Breast epithelium (tissue), 4 donors: ENCODE results near the gene COX20. TPM values are rescaled to one million over a fixed set of nuclear protein-coding genes. Genes with fewer than 3 reads are reported as not detected.

Experiments used
- DNase-seq, 2 donors: peaks; one replicate each; pipeline ENCODE4 v3.0.0-alpha.2; 2019; ENCODE audit warnings: low spot score in 2 of 2
- H3K27ac ChIP-seq, 2 donors: fragments of 200-600 bp; sonication (generic) in 1 of 2; one replicate each; pipeline ENCODE4 v1.5.1; 2016 to 2019; ENCODE audit warnings: mild to moderate bottlenecking in 1 of 2
- H3K27me3 ChIP-seq, 2 donors: fragments of 200-600 bp; sonication (generic) in 1 of 2; one replicate each; pipeline versions ENCODE4 v1.5.1 to v1.6.0; 2017 to 2019; ENCODE audit warnings: control low read depth in 1 of 2, mild to moderate bottlenecking in 1 of 2
- H3K36me3 ChIP-seq: fragments of 200-600 bp; one replicate; pipeline ENCODE4 v1.5.1; 2019
- H3K4me1 ChIP-seq, 2 donors: fragments of 200-600 bp; sonication (generic); one replicate each; pipeline ENCODE4 v1.5.1; 2016 to 2019; ENCODE audit warnings: control low read depth in 1 of 2
- H3K4me3 ChIP-seq, 3 donors: fragments of 200-600 bp; sonication (generic); 1 replicate in 2 of 3; 2 replicates in 1 of 3; pipeline ENCODE4 v1.5.1; 2016 to 2019; ENCODE audit warnings: mild to moderate bottlenecking in 3 of 3, moderate library complexity in 2 of 3
- H3K9me3 ChIP-seq, 2 donors: fragments of 200-600 bp; sonication (generic) in 1 of 2; one replicate each; pipeline ENCODE4 v1.5.1; 2016 to 2019; ENCODE audit warnings: control low read depth in 1 of 2
- CTCF ChIP-seq, 3 donors: fragments of 450-650 bp; IDR thresholded peaks; one replicate each; pipeline ENCODE4 v1.5.1; 2016 to 2017; ENCODE audit warnings: antibody characterized with exemption in 3 of 3, mild to moderate bottlenecking in 3 of 3, moderate library complexity in 3 of 3
- POLR2A ChIP-seq: fragments of 450-650 bp; IDR thresholded peaks from one replicate; pipeline ENCODE4 v1.6.1; 2016; ENCODE audit warnings: antibody characterized with exemption, mild to moderate bottlenecking, moderate library complexity
- POLR2AphosphoS5 ChIP-seq, 3 donors: sonication (generic); formaldehyde crosslinking; IDR thresholded peaks; one replicate each; pipeline ENCODE4 v1.6.1; 2017; ENCODE audit warnings: antibody characterized with exemption in 3 of 3
- intact Hi-C: fragments of 100-400 bp; cut with DNase I; formaldehyde crosslinking; loops from one replicate; pipeline ENCODE4 v1.15.1; 2023; ENCODE audit warnings: low total_unique reads
- total RNA-seq, 3 donors: library from RNA; depleted of rRNA; stranded (reverse); fragments of >200 nt; gene quantifications; one replicate each; pipeline ENCODE4 v1.1.0, GENCODE V29; 2016

The COX20 gene
- total RNA-seq = 10 to 100 TPM; 31.4 to 42.6 (median 35.7) TPM

- no peaks in the 10 kb centered on the region for H3K9me3 ChIP-seq
- H3K4me1 ChIP-seq = peaks cover 0 to 15% of the 10 kb centered on the region in 2 donors
- peak; percentile 84 for DNase-seq
- H3K36me3 ChIP-seq = no peaks in the 10 kb centered on the region
- intact Hi-C loops = no loop called here
- H3K27ac ChIP-seq = peak within 1 kb of the TSS; percentile 99 to 100
- H3K27me3 ChIP-seq = no peaks in the 10 kb centered on the region
- H3K4me3 ChIP-seq = peak within 1 kb of the TSS; percentile 79 to 87 (median 82)
- TF ChIP-seq CTCF (IDR thresholded peaks at IDR 0.05) (no peak), POLR2A (peak; percentile 51), POLR2AphosphoS5 (IDR thresholded peaks at IDR 0.05) (peak; percentile 86 to 92 (median 88))
These were observed at the start of gene COX20 for GRCh38 chr1:244835276-244836134. Gene COX20 (plus strand): TSS chr1:244835658. CDS start chr1:244835715, 57 bp downstream.

GRCh38 chr1:244788493-244789275 lies 46.8 kb upstream of the COX20 start:
- H3K36me3 ChIP-seq = no peaks in the 10 kb centered on the region
- no peaks in the 10 kb centered on the region for H3K4me1 ChIP-seq
- TF ChIP-seq CTCF (IDR thresholded peaks at IDR 0.05) = no peak
- intact Hi-C loops = loop anchor here (5.0 kb wide), 1 partner anchor 966 kb away; no protein-coding TSS in a partner anchor
- no peak for DNase-seq
- no peaks in the 10 kb centered on the region for H3K9me3 ChIP-seq
- H3K27me3 ChIP-seq = no peaks in the 10 kb centered on the region
- no peak overlapping the region for H3K27ac ChIP-seq
- H3K4me3 ChIP-seq = no peak overlapping the region

GRCh38 chr1:244789276-244789580 lies 46.2 kb upstream of the COX20 start:
- Histone ChIP-seq H3K9me3 (no peaks in the 10 kb centered on the region), H3K27ac (no peak overlapping the region), H3K4me3 (no peak overlapping the region), H3K36me3 (no peaks in the 10 kb centered on the region), H3K27me3 (no peaks in the 10 kb centered on the region), H3K4me1 (no peaks in the 10 kb centered on the region)
- TF ChIP-seq POLR2AphosphoS5 (IDR thresholded peaks at IDR 0.05) = no peak
- TF ChIP-seq CTCF (IDR thresholded peaks at IDR 0.05) = no peak
- no peak for TF ChIP-seq POLR2A
- intact Hi-C loops = loop anchor here (5.0 kb wide), 1 partner anchor 967 kb away; no protein-coding TSS in a partner anchor
- DNase-seq = no peak

GRCh38 chr1:244789731-244790130 lies 45.7 kb upstream of the COX20 start:
- intact Hi-C loops = loop anchor here (5.0 kb wide), 1 partner anchor 967 kb away; no protein-coding TSS in a partner anchor

GRCh38 chr1:244791061-244791460 lies 44.4 kb upstream of the COX20 start:
- Histone ChIP-seq H3K4me1 (no peaks in the 10 kb centered on the region), H3K27ac (no peak overlapping the region), H3K4me3 (no peak overlapping the region), H3K27me3 (no peaks in the 10 kb centered on the region), H3K36me3 (no peaks in the 10 kb centered on the region), H3K9me3 (no peaks in the 10 kb centered on the region)
- DNase-seq = no peak
- TF ChIP-seq POLR2A = no peak
- no peak for TF ChIP-seq CTCF (IDR thresholded peaks at IDR 0.05)
- TF ChIP-seq POLR2AphosphoS5 (IDR thresholded peaks at IDR 0.05) = no peak
- intact Hi-C loops = no loop called here

More at GRCh38 chr1:244789731-244790130, 45.7 kb upstream of the COX20 start:
- H3K27ac ChIP-seq = no peak overlapping the region
- DNase-seq = no peak
- no peak overlapping the region for H3K4me3 ChIP-seq
- no peaks in the 10 kb centered on the region for H3K9me3 ChIP-seq
- no peaks in the 10 kb centered on the region for H3K27me3 ChIP-seq
- H3K4me1 ChIP-seq = no peaks in the 10 kb centered on the region
- H3K36me3 ChIP-seq = no peaks in the 10 kb centered on the region
- no peak for TF ChIP-seq POLR2AphosphoS5 (IDR thresholded peaks at IDR 0.05)
- no peak for TF ChIP-seq POLR2A
